ENCODE measurements around the gene CARD9. TPM values are rescaled to one million over a fixed set of nuclear protein-coding genes. Genes with fewer than 3 reads are reported as not detected.

Gene CARD9
- total RNA-seq, 1 donor from 2014 or later = 0.89 TPM

GRCh38 chr9:136314944-136315343 lies 58.5 kb downstream of the CARD9 start:
- H3K27me3 Mint-ChIP-seq = peaks cover 4% of the 10 kb centered on the region
- intact Hi-C loops (cut with micrococcal nuclease) = no loop called here
- no peak overlapping the region for H3K27ac Mint-ChIP-seq
- H3K36me3 Mint-ChIP-seq (ENCODE audit: low read depth) = no peaks in the 10 kb centered on the region
- H3K9me3 Mint-ChIP-seq = peaks cover 7% of the 10 kb centered on the region
- TF ChIP-seq, protein P1, sequence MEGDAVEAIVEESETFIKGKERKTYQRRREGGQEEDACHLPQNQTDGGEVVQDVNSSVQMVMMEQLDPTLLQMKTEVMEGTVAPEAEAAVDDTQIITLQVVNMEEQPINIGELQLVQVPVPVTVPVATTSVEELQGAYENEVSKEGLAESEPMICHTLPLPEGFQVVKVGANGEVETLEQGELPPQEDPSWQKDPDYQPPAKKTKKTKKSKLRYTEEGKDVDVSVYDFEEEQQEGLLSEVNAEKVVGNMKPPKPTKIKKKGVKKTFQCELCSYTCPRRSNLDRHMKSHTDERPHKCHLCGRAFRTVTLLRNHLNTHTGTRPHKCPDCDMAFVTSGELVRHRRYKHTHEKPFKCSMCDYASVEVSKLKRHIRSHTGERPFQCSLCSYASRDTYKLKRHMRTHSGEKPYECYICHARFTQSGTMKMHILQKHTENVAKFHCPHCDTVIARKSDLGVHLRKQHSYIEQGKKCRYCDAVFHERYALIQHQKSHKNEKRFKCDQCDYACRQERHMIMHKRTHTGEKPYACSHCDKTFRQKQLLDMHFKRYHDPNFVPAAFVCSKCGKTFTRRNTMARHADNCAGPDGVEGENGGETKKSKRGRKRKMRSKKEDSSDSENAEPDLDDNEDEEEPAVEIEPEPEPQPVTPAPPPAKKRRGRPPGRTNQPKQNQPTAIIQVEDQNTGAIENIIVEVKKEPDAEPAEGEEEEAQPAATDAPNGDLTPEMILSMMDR (IDR thresholded peaks at IDR 0.05) = no peak
- ChIA-PET POLR2A (no interaction called here), CTCF (no interaction called here)
- no peak overlapping the region for H3K4me3 Mint-ChIP-seq
- DNase-seq (no peak), ATAC-seq (ENCODE audit: low read depth) (no peak)
- H3K4me1 Mint-ChIP-seq = peaks cover 16% of the 10 kb centered on the region

- POLR2A ChIA-PET = interaction anchor here (2.4 kb wide), 1 partner anchor 50 kb away, joined by 6 read pairs; the partner anchor contains the start of gene DNLZ
- H3K36me3 Mint-ChIP-seq (ENCODE audit: low read depth) = no peaks in the 10 kb centered on the region
- CTCF ChIA-PET = no interaction called here
Observed at GRCh38 chr9:136314056-136314416, 59.4 kb downstream of the CARD9 start.

More at GRCh38 chr9:136314056-136314416, 59.4 kb downstream of the CARD9 start:
- intact Hi-C loops (cut with micrococcal nuclease) = no loop called here
- TF ChIP-seq, protein P1 (IDR thresholded peaks at IDR 0.05) = no peak
- Mint-ChIP-seq H3K27ac (no peak overlapping the region), H3K9me3 (peaks cover 7% of the 10 kb centered on the region), H3K4me3 (no peak overlapping the region), H3K27me3 (peaks cover 4% of the 10 kb centered on the region), H3K4me1 (peaks cover 16% of the 10 kb centered on the region)
- ATAC-seq (ENCODE audit: low read depth) (no peak), DNase-seq (no peak)

Other genes starting within 250 kb of the CARD9 start
- gene LHX3, start 168.5 kb downstream of the CARD9 start, total RNA-seq = 0.17 TPM in 1 of 2 replicates, not detected in the other
- gene QSOX2, start 127.9 kb downstream of the CARD9 start, total RNA-seq = 43.3 and 49.1 TPM in 2 replicates
- 0.51 and 0.69 TPM in 2 replicates for gene CCDC187, start 69.6 kb downstream of the CARD9 start, total RNA-seq
- gene GPSM1, start 46.1 kb downstream of the CARD9 start, total RNA-seq = 1.9 and 2.6 TPM in 2 replicates
- 27.1 and 28.9 TPM in 2 replicates for gene DNLZ, start 9.9 kb downstream of the CARD9 start, total RNA-seq
- gene SNAPC4, start 26.5 kb upstream of the CARD9 start, total RNA-seq = 20.0 and 22.2 TPM in 2 replicates
- 89.4 and 101 TPM in 2 replicates for gene ENTR1, start 36.9 kb upstream of the CARD9 start, total RNA-seq
- 67.2 and 75.3 TPM in 2 replicates for gene PMPCA, start 37.0 kb upstream of the CARD9 start, total RNA-seq
- gene INPP5E, start 66.2 kb upstream of the CARD9 start, total RNA-seq = 22.8 and 26.6 TPM in 2 replicates
- 74.0 and 78.8 TPM in 2 replicates for gene SEC16A, start 109.4 kb upstream of the CARD9 start, total RNA-seq
- 24.9 and 26.6 TPM in 2 replicates for gene NOTCH1, start 172.4 kb upstream of the CARD9 start, total RNA-seq

Data from activated B cell treated with CpG ODN at 0.5 μM for 24 hours (primary cell).